Neural cell (in vitro differentiated cells): ENCODE measurements around the gene CFAP157.

Experiments
- CTCF ChIP-seq: fragments of 450-650 bp; IDR thresholded peaks from 2 replicates; pipeline ENCODE4 v1.5.1; 2014; ENCODE audit warnings: antibody characterized with exemption, mild to moderate bottlenecking, moderate library complexity; ENCODE audit not compliant: poor library complexity, severe bottlenecking
- EP300 ChIP-seq: fragments of 450-650 bp; conservative IDR thresholded peaks from 2 replicates; pipeline ENCODE4 v1.6.1; 2014; ENCODE audit warnings: antibody characterized with exemption, mild to moderate bottlenecking, moderate library complexity; ENCODE audit not compliant: poor library complexity, severe bottlenecking
- EZH2 ChIP-seq: fragments of 200-600, 300-800 bp; shearing (Covaris generic), sonication (generic); IDR thresholded peaks from 2 replicates; pipeline ENCODE4 v1.6.1; 2014; ENCODE audit warnings: antibody characterized with exemption, low read length, borderline replicate concordance, mild to moderate bottlenecking; ENCODE audit not compliant: insufficient read depth, poor library complexity, severe bottlenecking
- MXI1 ChIP-seq: fragments of 450-650 bp; conservative IDR thresholded peaks from 2 replicates; pipeline ENCODE4 v1.6.1; 2014; ENCODE audit warnings: antibody characterized with exemption, mild to moderate bottlenecking; ENCODE audit not compliant: poor library complexity, severe bottlenecking
- POLR2AphosphoS5 ChIP-seq: IDR thresholded peaks from 2 replicates; pipeline ENCODE4 v1.6.1; 2012
- RAD21 ChIP-seq: fragments of 450-650 bp; conservative IDR thresholded peaks from 2 replicates; pipeline ENCODE4 v1.6.1; 2014; ENCODE audit warnings: antibody characterized with exemption, mild to moderate bottlenecking, moderate library complexity
- REST ChIP-seq: IDR thresholded peaks from 2 replicates; pipeline ENCODE4 v1.6.1; 2012; ENCODE audit warnings: borderline replicate concordance
- SMC3 ChIP-seq: fragments of 450-650 bp; conservative IDR thresholded peaks from 2 replicates; pipeline ENCODE4 v1.6.1; 2014; ENCODE audit warnings: antibody characterized with exemption, mild to moderate bottlenecking, moderate library complexity; ENCODE audit not compliant: poor library complexity

DNA sequence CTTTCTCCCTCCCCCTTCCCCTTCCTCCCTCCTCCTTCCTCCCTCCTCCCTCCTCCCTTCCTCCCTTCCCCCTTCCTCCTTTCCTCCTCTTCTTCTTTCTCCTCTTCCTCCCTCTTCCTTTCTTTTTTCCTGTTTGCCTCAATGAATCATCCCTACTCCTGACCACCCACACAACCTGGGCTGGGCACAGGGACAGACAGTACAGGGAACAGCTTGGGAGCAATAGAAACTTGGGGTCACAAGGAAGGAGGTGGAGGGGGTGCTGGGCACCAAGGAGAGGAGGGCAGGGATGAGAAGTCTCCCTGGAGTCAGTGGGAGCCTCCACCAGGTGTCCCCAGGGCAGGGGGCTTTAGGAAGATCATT lies 14.1 kb downstream of the CFAP157 start:
- TF ChIP-seq CTCF (no peak), MXI1 (no peak), SMC3 (no peak), EP300 (no peak), POLR2AphosphoS5 (no peak), EZH2 (no peak), REST (no peak), RAD21 (no peak)
